AG10803 (cell line): Measurements from ENCODE around the gene FBXO17.

Source experiments
- DNase-seq: peaks from one replicate; pipeline ENCODE4 v3.0.0; 2010; ENCODE audit warnings: low read depth
- H3K4me3 ChIP-seq: 2 replicates; pipeline ENCODE4 v1.5.1; 2011; ENCODE audit warnings: mild to moderate bottlenecking, low read length, control low read depth
- CTCF ChIP-seq: conservative IDR thresholded peaks from 2 replicates; pipeline ENCODE4 v1.5.1; 2011; ENCODE audit warnings: mild to moderate bottlenecking, low read length, control low read depth, inconsistent platforms

The FBXO17 gene

GRCh38 chr19:38975214-38975860, at the start of gene FBXO17:
TSS of gene FBXO17 (minus strand) at chr19:38975742. CDS start at chr19:38950319, 25,423 bp downstream.
- peak within 1 kb of the TSS; percentile 71 for H3K4me3 ChIP-seq
- DNase-seq = peak; percentile 56
- no peak for TF ChIP-seq CTCF

GRCh38 chr19:39024875-39025641, 49.5 kb upstream of the FBXO17 start:
- DNase-seq = no peak
- H3K4me3 ChIP-seq = no peak overlapping the region
- no peak for TF ChIP-seq CTCF

DNA sequence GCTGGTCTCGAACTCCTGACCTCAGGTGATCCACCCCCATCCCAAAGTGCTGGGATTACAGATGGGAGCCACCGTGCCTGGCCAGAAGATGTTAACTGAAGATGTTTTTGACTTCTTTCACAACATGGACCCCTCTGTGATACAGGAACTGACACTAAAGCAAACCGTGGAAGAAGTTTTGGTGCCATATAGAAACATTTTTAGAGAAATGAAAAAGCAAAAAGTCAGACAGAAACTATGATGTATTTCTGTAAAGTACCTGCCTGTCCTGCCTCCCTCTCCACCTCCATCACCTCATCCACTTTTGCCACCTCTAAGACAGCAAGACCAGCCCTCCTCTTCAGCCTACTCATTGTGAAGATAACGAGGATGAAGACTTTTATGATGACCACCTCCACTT, 45.5 kb upstream of the FBXO17 start:
- DNase-seq = no peak
- TF ChIP-seq CTCF = no peak
- H3K4me3 ChIP-seq = no peak overlapping the region

- no peak overlapping the region for H3K4me3 ChIP-seq
- no peak for TF ChIP-seq CTCF
- no peak for DNase-seq
These were observed 42.1 kb upstream of the FBXO17 start for GRCh38 chr19:39017646-39018045.

- no peak overlapping the region for H3K4me3 ChIP-seq
- TF ChIP-seq CTCF = no peak
These were observed 41.5 kb upstream of the FBXO17 start for GRCh38 chr19:39017026-39017425.

DNA sequence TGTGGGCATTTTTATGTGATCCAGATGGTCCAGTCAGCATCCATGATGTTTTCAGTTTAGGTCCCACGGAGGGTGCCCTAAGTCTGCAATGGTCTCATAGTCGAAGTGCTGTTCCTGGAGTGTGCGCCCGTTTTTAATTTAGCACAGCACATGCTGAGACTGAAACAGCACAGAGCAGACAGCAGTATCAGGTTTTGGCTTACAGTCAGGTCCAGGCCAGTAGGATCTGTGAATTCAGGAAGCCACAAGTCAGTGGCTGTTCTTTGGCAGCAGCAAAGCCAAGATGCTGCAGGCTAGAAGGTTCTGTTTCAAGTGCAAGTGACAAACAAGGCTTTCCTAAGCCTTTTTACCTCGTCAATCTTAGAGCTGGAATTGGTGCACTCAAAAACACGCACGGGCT, 38.5 kb upstream of the FBXO17 start:
- no peak for TF ChIP-seq CTCF

More at GRCh38 chr19:39017026-39017425, 41.5 kb upstream of the FBXO17 start:
- DNase-seq = no peak

DNA sequence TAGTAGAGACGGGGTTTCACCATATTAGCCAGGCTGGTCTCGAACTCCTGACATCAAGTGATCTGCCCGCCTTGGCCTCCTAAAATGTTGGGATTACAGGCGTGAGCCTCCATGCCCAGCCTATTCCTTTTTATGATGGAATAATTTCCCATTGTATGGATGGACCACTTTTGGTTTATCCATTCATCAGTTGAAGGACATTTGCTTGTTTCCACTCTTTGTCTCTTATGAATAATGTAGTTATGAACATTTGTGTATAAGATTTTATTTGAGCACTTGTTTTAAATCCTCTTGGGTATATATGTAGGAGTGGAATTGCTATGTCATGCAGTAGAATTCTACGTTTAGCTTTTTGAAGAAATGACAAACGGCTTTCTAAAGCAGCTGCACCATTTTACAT, 33.5 kb upstream of the FBXO17 start:
- H3K4me3 ChIP-seq = no peak overlapping the region
- no peak for DNase-seq
- no peak for TF ChIP-seq CTCF

More for the DNA sequence above, 38.5 kb upstream of the FBXO17 start:
- no peak overlapping the region for H3K4me3 ChIP-seq
- DNase-seq = no peak
